ENCODE data around the gene PRICKLE4.

Gene PRICKLE4

DNA sequence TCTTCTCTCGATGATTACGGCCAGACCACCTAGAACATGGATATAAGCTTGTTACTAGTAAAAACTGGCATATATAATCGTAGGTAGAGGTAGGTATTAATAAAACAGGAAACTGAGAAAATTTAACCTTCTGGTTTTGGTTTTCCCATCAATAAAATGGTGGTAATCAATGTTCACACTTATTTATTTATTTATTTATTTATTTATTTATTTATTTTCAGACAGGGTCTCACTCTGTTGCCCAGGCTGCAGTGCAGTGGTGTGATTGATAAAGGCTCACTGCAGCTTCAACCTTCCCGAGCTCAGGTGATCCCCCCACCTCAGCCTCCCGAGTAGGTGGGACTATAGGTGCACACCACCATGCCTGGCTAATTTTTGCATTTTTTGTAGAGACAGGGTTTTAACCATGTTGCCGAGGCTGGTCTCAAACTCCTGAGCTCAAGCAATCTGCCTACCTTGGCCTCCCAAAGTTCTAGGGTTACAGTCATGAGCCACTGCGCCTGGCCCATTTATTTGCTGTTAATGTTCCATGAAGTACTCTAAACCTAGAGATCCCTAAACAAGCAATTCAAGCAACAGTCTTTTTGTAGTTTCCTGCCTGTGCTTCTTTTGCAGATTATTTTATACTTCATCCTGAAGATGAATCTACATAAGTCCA, 18.4 kb downstream of the PRICKLE4 start:
- H3K9me3 ChIP-seq (ENCODE audit: control insufficient read depth, low read length), result no peaks in the 10 kb centered on the region
- H2AFZ ChIP-seq, result no peak overlapping the region
- TF ChIP-seq, protein P1, sequence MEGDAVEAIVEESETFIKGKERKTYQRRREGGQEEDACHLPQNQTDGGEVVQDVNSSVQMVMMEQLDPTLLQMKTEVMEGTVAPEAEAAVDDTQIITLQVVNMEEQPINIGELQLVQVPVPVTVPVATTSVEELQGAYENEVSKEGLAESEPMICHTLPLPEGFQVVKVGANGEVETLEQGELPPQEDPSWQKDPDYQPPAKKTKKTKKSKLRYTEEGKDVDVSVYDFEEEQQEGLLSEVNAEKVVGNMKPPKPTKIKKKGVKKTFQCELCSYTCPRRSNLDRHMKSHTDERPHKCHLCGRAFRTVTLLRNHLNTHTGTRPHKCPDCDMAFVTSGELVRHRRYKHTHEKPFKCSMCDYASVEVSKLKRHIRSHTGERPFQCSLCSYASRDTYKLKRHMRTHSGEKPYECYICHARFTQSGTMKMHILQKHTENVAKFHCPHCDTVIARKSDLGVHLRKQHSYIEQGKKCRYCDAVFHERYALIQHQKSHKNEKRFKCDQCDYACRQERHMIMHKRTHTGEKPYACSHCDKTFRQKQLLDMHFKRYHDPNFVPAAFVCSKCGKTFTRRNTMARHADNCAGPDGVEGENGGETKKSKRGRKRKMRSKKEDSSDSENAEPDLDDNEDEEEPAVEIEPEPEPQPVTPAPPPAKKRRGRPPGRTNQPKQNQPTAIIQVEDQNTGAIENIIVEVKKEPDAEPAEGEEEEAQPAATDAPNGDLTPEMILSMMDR (IDR thresholded peaks at IDR 0.05), result no peak
- H3K79me2 ChIP-seq, result peaks cover 3% of the 10 kb centered on the region
- H3K27me3 ChIP-seq (ENCODE audit: control insufficient read depth, insufficient read depth, low read length), result no peaks in the 10 kb centered on the region
- no peak overlapping the region for H3K9ac ChIP-seq
- H3K27ac ChIP-seq, result no peak overlapping the region
- no peaks in the 10 kb centered on the region for H3K4me1 ChIP-seq
- no peaks in the 10 kb centered on the region for H3K36me3 ChIP-seq (ENCODE audit: control insufficient read depth, insufficient read depth, low read length)
- no peak overlapping the region for H3K4me3 ChIP-seq (ENCODE audit: low read depth, low read length)
- no peak overlapping the region for H3K4me2 ChIP-seq (ENCODE audit: low read length)

DNA sequence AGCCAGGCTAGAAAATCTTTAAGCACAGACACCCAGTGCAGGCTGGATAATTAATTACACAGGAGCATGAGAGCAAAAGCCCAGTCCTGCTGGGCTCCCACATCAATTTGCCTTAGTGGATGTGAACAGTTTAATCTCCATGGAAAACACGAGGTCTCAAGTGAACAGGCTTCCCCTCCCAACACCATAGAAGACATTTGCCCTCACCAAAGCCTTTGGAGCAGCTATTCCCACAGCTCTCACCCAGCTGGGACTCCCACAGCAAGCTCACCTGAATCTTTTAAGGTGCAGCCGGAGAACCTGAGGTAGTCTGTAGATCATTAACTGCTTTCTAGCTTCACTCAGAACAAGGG, 19.0 kb downstream of the PRICKLE4 start:
- Histone ChIP-seq H3K4me1 (no peaks in the 10 kb centered on the region), H3K36me3 (ENCODE audit: control insufficient read depth, insufficient read depth, low read length) (no peaks in the 10 kb centered on the region)

DNA sequence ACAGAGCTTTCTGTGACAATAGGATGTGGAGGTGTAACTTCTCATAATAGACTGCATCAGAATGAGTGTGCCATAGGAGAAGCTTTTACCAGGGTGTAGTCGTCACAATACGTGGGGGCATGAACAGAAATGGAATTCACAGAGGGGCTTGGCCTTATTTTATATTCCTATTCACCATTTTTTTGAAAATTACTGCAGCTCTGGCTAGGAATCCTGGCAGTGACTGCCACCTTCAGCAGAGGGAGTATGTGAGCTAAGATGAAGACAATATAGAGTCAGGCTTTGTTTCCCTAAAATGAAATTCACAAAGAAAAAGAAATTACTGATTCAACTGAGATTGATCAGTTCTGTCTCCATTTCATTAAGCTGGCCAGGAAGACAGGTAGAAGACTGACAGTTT, 20.8 kb downstream of the PRICKLE4 start:
- H3K9me3 ChIP-seq (ENCODE audit: control insufficient read depth, low read length), result no peaks in the 10 kb centered on the region
- no peak overlapping the region for H3K9ac ChIP-seq
- no peak overlapping the region for H3K4me2 ChIP-seq (ENCODE audit: low read length)
- no peak overlapping the region for H3K27ac ChIP-seq
- no peak overlapping the region for H2AFZ ChIP-seq
- no peaks in the 10 kb centered on the region for H3K27me3 ChIP-seq (ENCODE audit: control insufficient read depth, insufficient read depth, low read length)
- H3K79me2 ChIP-seq, result peaks cover 3% of the 10 kb centered on the region
- H3K4me3 ChIP-seq (ENCODE audit: low read depth, low read length), result no peak overlapping the region
- TF ChIP-seq, protein P1 (IDR thresholded peaks at IDR 0.05), result peak; percentile 20
- H3K36me3 ChIP-seq (ENCODE audit: control insufficient read depth, insufficient read depth, low read length), result no peaks in the 10 kb centered on the region
- H3K4me1 ChIP-seq, result no peaks in the 10 kb centered on the region

More for the DNA sequence above, 19.0 kb downstream of the PRICKLE4 start:
- Histone ChIP-seq H3K9me3 (ENCODE audit: control insufficient read depth, low read length) (no peaks in the 10 kb centered on the region), H3K79me2 (peaks cover 3% of the 10 kb centered on the region), H3K4me3 (ENCODE audit: low read depth, low read length) (no peak overlapping the region), H3K27me3 (ENCODE audit: control insufficient read depth, insufficient read depth, low read length) (no peaks in the 10 kb centered on the region), H3K27ac (no peak overlapping the region), H3K4me2 (ENCODE audit: low read length) (no peak overlapping the region), H2AFZ (no peak overlapping the region), H3K9ac (no peak overlapping the region)
- TF ChIP-seq, protein P1 (IDR thresholded peaks at IDR 0.05), result no peak

DNA sequence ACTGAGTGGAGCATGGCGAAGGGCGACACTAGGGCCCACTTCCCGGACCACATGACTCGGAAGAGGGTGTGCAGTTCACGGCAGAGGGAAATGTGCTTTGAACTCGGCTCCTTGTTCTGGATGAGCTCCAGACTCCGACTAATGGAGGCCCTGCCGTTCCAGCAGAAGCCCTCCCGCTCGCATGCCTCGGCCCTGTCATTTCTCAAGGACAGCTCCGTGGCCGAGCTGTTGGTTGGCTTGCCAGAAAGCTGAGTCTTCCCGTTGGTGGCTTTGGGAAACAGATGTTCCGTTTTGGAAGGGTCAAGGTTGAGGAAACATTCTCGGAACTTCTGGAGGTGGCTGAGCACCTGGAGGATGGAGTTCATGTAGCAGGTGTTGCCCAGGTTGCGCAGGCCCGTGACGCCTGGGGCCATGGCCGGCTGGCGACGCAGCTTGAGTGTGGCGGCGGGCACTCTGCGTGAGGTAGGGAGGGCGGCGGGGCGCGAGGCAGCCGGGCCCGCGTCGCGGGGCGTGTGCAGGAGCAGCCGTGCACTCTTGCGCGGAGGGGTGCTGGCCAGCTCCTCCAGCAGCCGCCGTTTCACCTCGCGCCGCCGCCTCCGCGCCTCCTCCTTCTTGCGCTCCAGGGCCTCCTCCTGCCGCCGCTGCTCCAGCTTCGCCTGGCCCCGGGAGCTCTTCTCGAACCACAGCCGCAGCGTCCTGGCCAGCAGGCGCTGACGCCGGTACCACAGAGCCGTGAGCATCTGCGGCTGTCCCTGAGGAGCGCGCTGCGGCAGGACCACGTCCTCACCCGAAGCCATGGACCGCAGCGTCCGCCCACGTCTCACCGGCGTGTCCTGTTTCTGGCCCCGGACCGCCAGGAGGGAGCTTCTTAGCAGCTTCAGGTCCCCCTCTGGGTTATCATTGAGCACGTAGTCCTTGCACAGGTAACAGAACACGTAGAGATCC, 25.5 kb downstream of the PRICKLE4 start:
- H3K36me3 ChIP-seq (ENCODE audit: control insufficient read depth, insufficient read depth, low read length), result no peaks in the 10 kb centered on the region
- TF ChIP-seq, protein P1 (IDR thresholded peaks at IDR 0.05), result no peak
- peaks cover 4% of the 10 kb centered on the region for H3K79me2 ChIP-seq
- H3K9ac ChIP-seq, result no peak overlapping the region
- H2AFZ ChIP-seq, result no peak overlapping the region
- H3K27me3 ChIP-seq (ENCODE audit: control insufficient read depth, insufficient read depth, low read length), result no peaks in the 10 kb centered on the region
- no peaks in the 10 kb centered on the region for H3K4me1 ChIP-seq
- H3K4me3 ChIP-seq (ENCODE audit: low read depth, low read length), result no peak overlapping the region
- H3K9me3 ChIP-seq (ENCODE audit: control insufficient read depth, low read length), result no peaks in the 10 kb centered on the region
- H3K4me2 ChIP-seq (ENCODE audit: low read length), result no peak overlapping the region
- no peak overlapping the region for H3K27ac ChIP-seq
